HG02884 (cell line): ENCODE data around the gene EPB41L1.

Source experiments
- ATAC-seq: cut with Tn5 transposase; IDR thresholded peaks from one replicate; pipeline ENCODE4 v1.9.1; 2021; ENCODE audit warnings: mild to moderate bottlenecking, moderate library complexity; ENCODE audit not compliant: unreplicated experiment

Gene EPB41L1

DNA sequence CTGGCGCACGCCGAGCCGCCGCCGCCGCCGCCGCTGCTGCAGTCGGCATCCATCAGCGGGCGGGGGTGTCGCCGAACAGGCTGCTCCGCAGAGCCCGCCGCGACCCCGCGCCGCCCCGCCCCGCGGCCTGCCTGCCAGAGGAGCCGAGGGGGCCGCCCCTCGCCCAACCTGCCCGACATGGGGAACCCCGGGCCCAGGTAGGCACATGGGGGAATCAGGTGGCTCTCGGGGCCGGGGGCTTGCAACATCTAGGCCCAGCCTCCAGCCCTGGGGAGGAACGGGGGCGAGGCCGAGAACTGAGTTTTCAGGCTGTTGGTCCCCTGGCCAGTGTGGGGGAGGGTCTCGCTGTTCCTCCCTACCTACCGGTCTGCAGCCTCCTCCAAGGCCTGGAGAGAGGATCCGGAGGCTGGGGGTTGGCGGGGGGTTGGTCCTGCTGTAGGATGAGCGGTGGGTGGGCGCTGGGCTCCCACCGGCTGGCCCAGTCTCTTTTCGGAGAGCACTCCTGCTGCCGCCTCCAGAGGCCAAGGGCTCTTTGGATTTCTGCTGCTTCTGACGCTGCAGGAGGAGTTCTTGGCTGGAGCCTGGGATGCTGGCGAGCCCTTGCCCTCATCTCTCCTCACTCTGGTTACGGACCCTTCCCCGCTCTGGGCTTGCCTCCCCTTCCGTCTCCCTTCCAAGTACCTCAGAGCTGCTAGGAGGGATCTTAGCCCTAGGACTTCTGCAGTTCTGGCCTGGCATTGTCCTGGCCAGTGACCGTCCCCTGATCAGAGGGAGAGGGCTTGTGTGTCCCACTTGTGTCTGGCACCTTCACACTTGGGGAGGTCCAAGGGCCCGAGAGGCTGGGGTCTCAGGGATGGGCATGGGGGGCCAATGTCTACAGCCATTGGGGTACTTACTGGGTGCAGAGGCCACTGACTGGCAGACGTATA, at the start of gene EPB41L1:
Gene EPB41L1 (plus strand): TSS at position 41 of the 929 bp plus-strand sequence. CDS start 19,038 bp downstream, outside the sequence.
- no peak for ATAC-seq

GRCh38 chr20:36104856-36105255, 49.7 kb upstream of the EPB41L1 start:
- no peak for ATAC-seq

DNA sequence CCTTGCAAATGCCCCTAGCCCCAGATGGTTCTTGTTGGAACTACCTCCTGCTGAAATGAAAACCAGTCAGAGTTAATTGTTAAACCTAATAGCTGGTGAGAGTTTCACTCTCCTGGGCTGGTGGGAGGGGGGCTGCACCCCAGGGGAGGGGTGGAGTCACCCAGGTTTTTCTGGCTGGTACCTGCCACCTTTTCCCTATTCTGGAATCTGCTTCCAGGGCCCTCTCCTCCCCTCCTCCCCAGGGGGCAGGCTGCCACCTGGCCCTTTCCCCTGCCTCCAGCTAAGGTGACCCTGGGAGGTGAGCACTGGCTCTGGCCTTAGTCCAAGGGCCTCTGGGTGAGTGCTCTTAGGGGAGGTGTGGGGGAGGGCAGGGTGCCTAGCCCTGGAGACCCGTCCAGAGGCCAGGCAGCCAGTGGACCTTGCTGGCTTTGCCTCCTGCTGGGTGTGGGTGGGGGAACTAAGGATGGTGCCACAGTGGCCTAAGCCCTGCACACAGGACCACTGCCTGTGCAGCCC, 48.8 kb upstream of the EPB41L1 start:
- ATAC-seq, result no peak

DNA sequence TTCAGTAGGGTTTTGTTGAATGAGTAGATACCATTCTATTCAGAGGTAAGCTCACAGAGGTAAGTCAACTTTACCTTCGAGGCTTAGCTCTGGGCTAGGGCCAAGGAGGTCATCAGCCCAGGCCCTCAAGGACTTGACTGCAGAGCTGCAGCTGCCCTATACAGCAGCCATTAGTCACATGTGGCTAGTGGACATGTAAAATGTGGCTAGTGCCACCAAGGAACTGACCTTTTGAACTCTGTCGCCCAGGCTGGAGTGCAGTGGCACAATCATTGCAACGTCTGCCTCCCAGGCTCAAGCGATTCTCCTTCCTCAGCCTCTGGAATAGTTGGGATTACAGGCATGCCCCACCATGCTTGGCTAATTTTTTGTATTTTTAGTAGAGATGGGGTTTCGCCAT, 47.9 kb upstream of the EPB41L1 start:
- no peak for ATAC-seq

- no peak for ATAC-seq
Measured at GRCh38 chr20:36107881-36108280, 46.7 kb upstream of the EPB41L1 start.

- ATAC-seq, result no peak
Measured at GRCh38 chr20:36109251-36109947, 45.1 kb upstream of the EPB41L1 start.

- ATAC-seq, result no peak
Measured at GRCh38 chr20:36110994-36111393, 43.5 kb upstream of the EPB41L1 start.

GRCh38 chr20:36112112-36112511, 42.4 kb upstream of the EPB41L1 start:
- ATAC-seq, result no peak

DNA sequence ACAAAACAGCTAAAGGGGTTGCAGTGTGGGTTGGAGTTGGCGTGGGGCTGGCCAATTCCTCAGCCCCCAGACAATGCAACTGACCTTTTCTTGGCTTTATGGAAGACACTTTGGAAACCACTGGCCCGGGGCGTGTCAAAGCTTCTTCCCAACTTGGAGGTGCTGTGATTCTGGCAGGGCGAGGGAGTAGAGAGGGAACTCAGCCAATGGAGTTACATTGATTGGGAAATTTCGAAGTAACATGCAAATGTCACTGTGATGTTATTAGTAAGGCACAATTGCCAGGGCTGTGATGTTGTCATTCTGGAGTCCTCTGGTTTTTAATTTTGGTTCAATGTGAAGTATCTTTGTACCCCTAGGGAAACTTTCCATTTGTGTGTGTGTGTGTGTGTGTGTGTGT, 41.5 kb upstream of the EPB41L1 start:
- no peak for ATAC-seq

- no peak for ATAC-seq
Measured at GRCh38 chr20:36113566-36114250, 40.8 kb upstream of the EPB41L1 start.

DNA sequence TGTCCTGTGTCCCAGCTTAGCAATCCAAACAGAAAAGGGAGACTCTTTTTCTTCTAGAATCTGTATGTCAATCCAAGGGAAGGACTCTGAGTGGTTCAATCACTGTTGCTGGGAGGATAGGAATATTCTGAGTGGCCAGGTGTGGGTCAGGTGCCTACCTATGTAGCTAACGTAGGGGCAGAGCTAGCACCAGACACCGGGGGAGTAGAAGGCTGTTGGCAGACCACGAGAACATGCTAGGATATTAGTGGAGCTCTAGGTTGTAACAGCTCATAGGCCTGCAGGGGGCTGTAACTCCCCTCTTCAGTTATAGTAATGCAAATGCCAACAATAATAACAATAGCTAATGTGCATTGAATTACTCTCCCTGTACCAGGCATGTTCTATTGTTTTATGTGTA, 39.8 kb upstream of the EPB41L1 start:
- no peak for ATAC-seq

DNA sequence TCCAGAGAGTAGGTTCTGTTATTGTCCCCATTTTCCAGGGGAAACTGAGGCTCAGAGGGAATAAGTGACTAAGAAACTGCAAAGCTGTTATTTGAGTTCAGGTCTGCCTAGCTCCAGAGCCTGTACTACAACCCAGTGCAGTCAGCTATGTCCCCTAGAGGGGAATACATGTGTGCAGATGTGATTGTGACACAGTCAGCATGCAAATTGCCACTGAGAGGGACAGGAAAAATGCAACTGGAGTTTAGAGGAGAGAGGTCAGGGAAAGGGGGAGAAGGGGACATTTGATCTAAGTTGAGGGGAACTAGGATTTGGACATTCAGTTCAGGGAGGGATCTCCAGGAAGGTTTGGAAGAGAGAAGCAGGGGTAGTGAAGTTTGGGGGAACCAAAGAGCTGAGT, 38.6 kb upstream of the EPB41L1 start:
- no peak for ATAC-seq

GRCh38 chr20:36116807-36117441, 37.6 kb upstream of the EPB41L1 start:
- no peak for ATAC-seq

- no peak for ATAC-seq
Measured at GRCh38 chr20:36117638-36118037, 36.9 kb upstream of the EPB41L1 start.

DNA sequence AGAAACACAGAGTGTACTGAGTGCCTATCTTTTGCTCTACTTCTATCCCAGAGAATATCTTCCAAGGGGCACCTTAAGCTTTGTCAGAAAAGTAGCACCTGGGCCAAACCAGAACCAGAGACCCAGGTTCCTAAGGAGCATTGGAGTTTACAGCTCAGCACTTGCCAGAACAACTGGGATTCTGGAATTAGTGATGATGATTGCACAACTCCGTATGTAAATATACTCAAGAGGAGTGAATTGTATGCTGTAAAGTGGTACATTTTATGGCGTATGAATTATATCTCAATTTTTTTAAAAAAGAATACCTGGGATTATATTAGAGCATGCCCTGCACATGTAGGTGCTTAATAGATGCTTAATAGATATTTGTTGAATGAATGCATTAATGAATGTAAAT, 36.2 kb upstream of the EPB41L1 start:
- no peak for ATAC-seq

DNA sequence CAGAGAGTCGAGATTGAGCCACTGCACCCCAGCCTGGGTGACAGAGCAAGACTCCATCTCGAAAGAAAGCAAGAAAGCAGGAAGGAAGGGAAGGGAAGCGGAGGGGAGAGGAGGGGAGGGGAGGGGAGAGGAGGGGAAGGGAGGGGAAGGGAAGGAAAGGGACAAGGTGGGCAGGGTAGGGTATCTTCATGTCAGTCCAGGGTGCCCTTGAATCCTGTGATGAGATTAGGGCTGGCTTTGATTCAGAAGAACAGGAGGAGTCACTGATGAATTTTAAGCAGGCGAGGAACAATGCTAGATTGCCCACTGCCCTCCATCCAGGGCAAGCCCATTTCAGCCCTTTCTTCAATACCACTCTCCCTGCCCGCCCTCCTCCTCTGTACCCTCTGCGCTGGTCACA, 35.0 kb upstream of the EPB41L1 start:
- ATAC-seq, result no peak

DNA sequence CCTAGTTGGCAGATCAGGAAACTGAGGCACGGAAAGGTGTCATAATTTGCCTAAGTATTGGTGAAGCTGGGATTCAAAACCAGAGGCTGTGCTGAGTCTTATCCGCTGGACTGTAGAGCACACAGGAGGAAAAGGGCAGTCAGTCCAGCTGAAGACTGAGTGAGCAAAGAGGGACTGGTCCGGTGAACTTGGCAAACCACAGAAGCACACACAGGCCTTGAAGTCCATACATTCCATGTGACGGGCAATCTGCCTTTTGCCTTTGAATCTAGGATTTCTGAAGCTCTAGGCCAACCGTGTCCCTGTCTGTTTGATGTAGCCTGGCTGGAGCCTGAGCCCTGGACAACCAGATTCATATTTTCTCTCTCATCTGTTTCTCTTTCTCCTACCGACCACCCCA, 34.3 kb upstream of the EPB41L1 start:
- no peak for ATAC-seq

DNA sequence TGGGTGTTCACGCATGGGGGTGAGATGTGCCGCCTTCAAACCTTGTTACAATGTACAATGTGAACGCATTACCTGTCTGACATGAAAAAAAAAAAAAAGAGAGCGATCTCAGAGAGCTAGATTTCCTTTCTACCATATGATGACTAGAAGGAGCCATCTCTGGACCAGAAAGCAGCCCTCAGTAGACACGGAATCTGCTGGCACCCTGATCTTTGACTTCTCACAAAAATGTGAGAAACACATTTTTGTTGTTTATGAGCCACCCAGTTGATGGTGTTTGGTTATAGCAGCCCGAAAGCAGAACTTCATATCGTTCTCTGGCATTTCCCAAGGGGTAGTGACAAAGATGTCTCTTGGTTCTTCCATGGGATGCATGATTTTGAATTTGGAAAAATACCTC, 33.5 kb upstream of the EPB41L1 start:
- ATAC-seq, result no peak

- no peak for ATAC-seq
Measured at GRCh38 chr20:36121981-36122930, 32.3 kb upstream of the EPB41L1 start.

DNA sequence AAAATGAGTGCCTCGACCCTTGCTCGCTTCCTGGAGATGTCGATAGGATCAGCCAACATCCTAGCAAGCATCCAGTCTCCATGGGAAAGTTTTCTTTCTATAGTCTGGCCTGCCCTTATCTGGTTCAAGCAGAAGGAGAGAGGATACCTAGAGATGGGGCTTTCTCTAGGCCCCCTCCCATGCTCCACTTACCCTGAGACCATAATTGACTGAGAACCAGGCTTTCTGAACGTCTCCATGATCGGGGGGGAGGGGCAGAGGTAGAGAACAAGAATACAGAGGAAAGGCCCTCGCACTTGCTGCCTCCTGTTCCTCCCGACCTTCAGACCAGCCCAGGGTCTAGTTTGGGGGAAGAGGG, 31.6 kb upstream of the EPB41L1 start:
- no peak for ATAC-seq
